ENCODE measurements around the gene MC1R. TPM values are rescaled to one million over a fixed set of nuclear protein-coding genes. Genes with fewer than 3 reads are reported as not detected.

The MC1R gene
- total and polyA plus RNA-seq, 2 of the 8 experiments (the other 6 are each of a cell fraction or from before 2014, with no cell fraction given) = 2.2 to 2.9 TPM

DNA sequence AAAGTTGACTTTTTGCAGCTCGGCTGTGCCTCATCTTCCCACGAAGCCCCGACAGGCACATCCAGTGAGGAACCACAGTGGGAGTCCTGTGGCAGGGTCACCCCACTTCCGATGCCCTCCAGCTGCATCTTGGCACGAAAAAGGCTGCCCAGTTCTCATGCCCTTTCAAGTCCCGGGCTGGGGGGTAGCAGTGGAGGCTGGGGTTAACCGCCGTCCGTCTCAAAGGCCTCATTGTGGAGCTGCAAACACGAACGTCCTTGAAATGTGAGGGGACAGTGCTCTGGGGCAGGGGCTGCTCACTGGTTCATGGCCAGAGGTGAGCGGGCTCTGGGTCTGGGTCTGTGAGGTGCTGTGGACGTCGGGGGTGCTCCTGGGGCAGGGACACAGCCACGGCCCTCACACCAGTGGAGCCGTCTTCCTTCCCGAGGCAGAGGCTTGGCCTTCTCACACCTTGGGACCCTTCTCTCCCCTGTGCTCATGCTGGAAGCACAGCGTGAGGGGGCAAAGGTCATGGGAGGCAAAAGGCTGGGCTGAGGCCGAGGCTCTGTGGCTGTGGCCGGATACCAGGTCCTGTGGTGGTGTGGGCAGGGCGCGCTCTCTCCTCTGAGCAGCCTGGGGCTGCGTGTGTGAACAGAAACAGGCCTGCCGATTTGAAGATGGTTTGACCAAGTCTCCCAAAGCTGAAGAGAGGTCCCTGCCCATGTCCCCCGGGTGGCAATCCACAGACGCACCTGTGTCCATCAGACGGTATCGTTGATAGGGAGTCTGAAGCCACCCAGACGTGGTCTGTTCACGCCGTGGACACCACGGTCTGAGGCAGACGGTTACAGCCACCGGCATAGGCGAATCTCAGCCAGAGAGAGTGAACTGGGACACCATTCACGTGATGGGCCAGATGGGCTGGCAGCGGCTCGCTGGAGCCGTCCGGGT is 3.1 kb upstream of the MC1R start:
- H2BK120ac ChIP-seq (replicated peaks; ENCODE audit: low read depth, low read length) = no peak overlapping the region
- no peak overlapping the region for H3K27ac ChIP-seq (ENCODE audit: low read depth, low read length)
- H3K4ac ChIP-seq (replicated peaks; ENCODE audit: insufficient read length, low read depth, low read length) = no peak overlapping the region
- no peak overlapping the region for H2BK12ac ChIP-seq (ENCODE audit: low read depth, low read length)
- no peak overlapping the region for H3K4me2 ChIP-seq (ENCODE audit: insufficient read depth in 1 of 2, low read depth in 2 of 2, low read length in 2 of 2)
- POLR2A ChIA-PET (ENCODE audit: partially characterized antibody) = interaction anchor here (1.4 to 1.6 kb wide), 3 partner anchors 8 to 68 kb away, joined by 3 read pairs; partner anchors contain the start of gene TUBB3
- peaks cover 0 to 6% (median 0%) of the 10 kb centered on the region in 4 experiments; a peak in 3 of 8 replicates for H3K36me3 ChIP-seq (ENCODE audit: control insufficient read depth in 2 of 4, insufficient read depth in 4 of 4, low read length in 3 of 4)
- H2BK15ac ChIP-seq (ENCODE audit: low read length) = no peak overlapping the region
- peaks cover 9% of the 10 kb centered on the region; the same call in 1 of the 2 replicates for H3K23me2 ChIP-seq (ENCODE audit: low read depth, low read length)
- no peak overlapping the region for H2BK20ac ChIP-seq (ENCODE audit: low read length)
- CTCF ChIA-PET (ENCODE audit: partially characterized antibody) = no interaction called here
- 0 out of 2 replicates have a peak overlapping the region, but pooled peaks have one; percentile 24 for H2AK5ac ChIP-seq (ENCODE audit: low read depth, low read length)
- DNase-seq (ENCODE audit: low read depth in 1 of 2, low spot score in 2 of 2) (no peak), FAIRE-seq (no peak)
- H3K9ac ChIP-seq (replicated peaks in 1 of 4; ENCODE audit: extremely low read depth in 1 of 4, low read depth in 3 of 4, low read length in 3 of 4) = no peak overlapping the region
- H3K56ac ChIP-seq (replicated peaks; ENCODE audit: insufficient read length, low read depth, low read length) = no peak overlapping the region
- H3K23ac ChIP-seq (ENCODE audit: insufficient read length) = no peak overlapping the region
- no peak overlapping the region for H3K14ac ChIP-seq (ENCODE audit: insufficient read length)
- peak overlapping the region; percentile 57; the same call in 1 of the 2 replicates for H4K8ac ChIP-seq (ENCODE audit: extremely low read depth, insufficient read depth, low read length)
- no peaks in the 10 kb centered on the region for H3K9me3 ChIP-seq (ENCODE audit: insufficient read depth in 2 of 2, low read depth in 1 of 2, low read length in 1 of 2)
- peaks cover 0 to 11% (median 4%) of the 10 kb centered on the region in 4 experiments; a peak in 6 of 7 replicates for H3K4me1 ChIP-seq (replicated peaks in 1 of 4; ENCODE audit: control insufficient read depth in 3 of 4, insufficient read depth in 4 of 4, low read length in 3 of 4)
- no peak overlapping the region for H3K4me3 ChIP-seq (ENCODE audit: extremely low read depth in 1 of 4, insufficient read depth in 2 of 4, low read depth in 3 of 4, low read length in 4 of 4)
- H4K91ac ChIP-seq (replicated peaks; ENCODE audit: insufficient read length, low read length) = no peak overlapping the region
- WGBS, 2 experiments (ENCODE audit: extremely low coverage in 1 of 2, insufficient coverage in 1 of 2, insufficient read length in 1 of 2, insufficient replicate concordance in 2 of 2, low coverage in 1 of 2, low lambda C conversion rate in 2 of 2, missing lambda C conversion rate in 1 of 2) = 91% methylated on average over 36 of the region's 40 CpGs; no CpG with 5 or more reads in 1 of the 2 experiments
- no peak overlapping the region for H3K18ac ChIP-seq (ENCODE audit: extremely low read depth, low read length)
- peaks cover 0 to 11% (median 11%) of the 10 kb centered on the region in 4 experiments; a peak in 6 of 7 replicates for H3K27me3 ChIP-seq (replicated peaks in 1 of 4; ENCODE audit: control insufficient read depth in 3 of 4, extremely low read depth in 1 of 4, insufficient read depth in 3 of 4, low read length in 3 of 4)
- no peak overlapping the region for H2BK5ac ChIP-seq (ENCODE audit: low read depth, low read length)
- H2AFZ ChIP-seq (ENCODE audit: low read length) = no peak overlapping the region
- no peaks in the 10 kb centered on the region for H3K79me2 ChIP-seq (ENCODE audit: control insufficient read depth in 1 of 2, insufficient read depth in 2 of 2, low read length in 2 of 2)
- peaks cover 0 to 4% of the 10 kb centered on the region in 2 experiments for H4K20me1 ChIP-seq (replicated peaks in 1 of 2; ENCODE audit: control insufficient read depth in 1 of 2, insufficient read depth in 2 of 2, low read length in 2 of 2)
- H3K79me1 ChIP-seq (ENCODE audit: low read depth, low read length) = no peaks in the 10 kb centered on the region
- no peak overlapping the region for H4K5ac ChIP-seq (ENCODE audit: insufficient read length, low read depth, low read length)
- TF ChIP-seq CHD2 (IDR thresholded peaks at IDR 0.05; ENCODE audit: low read length) (no peak), BCL11A (IDR thresholded peaks at IDR 0.05; ENCODE audit: low read depth in 2 of 2, low read length in 2 of 2) (no peak)
- TF ChIP-seq, protein P1, sequence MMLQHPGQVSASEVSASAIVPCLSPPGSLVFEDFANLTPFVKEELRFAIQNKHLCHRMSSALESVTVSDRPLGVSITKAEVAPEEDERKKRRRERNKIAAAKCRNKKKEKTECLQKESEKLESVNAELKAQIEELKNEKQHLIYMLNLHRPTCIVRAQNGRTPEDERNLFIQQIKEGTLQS (IDR thresholded peaks at IDR 0.05; ENCODE audit: insufficient read depth, low read depth, low read length) = no peak
